Ramos (cell line): Measurements from ENCODE around the gene ATXN3.
"Not testable (repeated sequence)": the region's sequence is repeated elsewhere in the genome, so short reads cannot be mapped to it uniquely, and the experiment has no call there.

Source experiments
- in situ Hi-C: fragments of 300-500 bp; cut with MboI; formaldehyde crosslinking; loops from one replicate; pipeline ENCODE4 v1.14.3; 2022; ENCODE audit warnings: low sequenced_read_pairs; ENCODE audit not compliant: unreplicated experiment

ATXN3 gene

GRCh38 chr14:92088494-92088893 is 17.9 kb downstream of the ATXN3 start:
- in situ Hi-C loops, result no loop called here

GRCh38 chr14:92074555-92074954 is 31.8 kb downstream of the ATXN3 start:
- in situ Hi-C loops, result no loop called here

GRCh38 chr14:92058006-92058917 is 48.1 kb downstream of the ATXN3 start:
- in situ Hi-C loops, result no loop called here

- in situ Hi-C loops, result no loop called here
Observed at GRCh38 chr14:92049781-92050180, 56.6 kb downstream of the ATXN3 start.

- in situ Hi-C loops, result not testable (repeated sequence)
Observed at GRCh38 chr14:92049221-92049620, 57.2 kb downstream of the ATXN3 start.

- in situ Hi-C loops, result not testable (repeated sequence)
Observed at GRCh38 chr14:92045904-92046303, 60.5 kb downstream of the ATXN3 start.

GRCh38 chr14:92041766-92042165 is 64.6 kb downstream of the ATXN3 start:
- in situ Hi-C loops, result not testable (repeated sequence)

GRCh38 chr14:92041203-92041602 is 65.2 kb downstream of the ATXN3 start:
- in situ Hi-C loops, result no loop called here

GRCh38 chr14:92040431-92041051 is 65.8 kb downstream of the ATXN3 start:
- in situ Hi-C loops, result no loop called here

- in situ Hi-C loops, result no loop called here
Observed at GRCh38 chr14:92039719-92040430, 66.5 kb downstream of the ATXN3 start, which contains the start of gene TRIP11. TSS of gene TRIP11 (minus strand) at chr14:92040059. CDS start at chr14:92039685, 374 bp downstream.

- in situ Hi-C loops, result no loop called here
Observed at GRCh38 chr14:92039063-92039718, 67.2 kb downstream of the ATXN3 start.

- in situ Hi-C loops, result no loop called here
Observed at GRCh38 chr14:92037989-92038388, 68.4 kb downstream of the ATXN3 start.

- in situ Hi-C loops, result no loop called here
Observed at GRCh38 chr14:92035890-92036289, 70.5 kb downstream of the ATXN3 start.

- in situ Hi-C loops, result no loop called here
Observed at GRCh38 chr14:92033906-92034687, 72.3 kb downstream of the ATXN3 start.

- in situ Hi-C loops, result no loop called here
Observed at GRCh38 chr14:92033433-92033832, 72.9 kb downstream of the ATXN3 start.

GRCh38 chr14:92026548-92027190 is 79.7 kb downstream of the ATXN3 start:
- in situ Hi-C loops, result no loop called here

- in situ Hi-C loops, result no loop called here
Observed at GRCh38 chr14:92022036-92022435, 84.3 kb downstream of the ATXN3 start.

- in situ Hi-C loops, result no loop called here
Observed at GRCh38 chr14:92021523-92021922, 84.9 kb downstream of the ATXN3 start.

GRCh38 chr14:92014040-92014439 is 92.3 kb downstream of the ATXN3 start:
- in situ Hi-C loops, result no loop called here
